Mammary epithelial cell (primary cell): ENCODE results near the gene PLA2G2D.

Source experiments
- EZH2 ChIP-seq: IDR thresholded peaks from 2 replicates; pipeline ENCODE4 v1.6.1; 2012; ENCODE audit warnings: low read length, inconsistent platforms, borderline replicate concordance
- TF ChIP-seq, protein P1 (sequence below), 2 donors: IDR thresholded peaks in 1 of 2; conservative IDR thresholded peaks in 1 of 2; 2 replicates each; pipeline ENCODE4 v1.5.1; 2011 to 2012; ENCODE audit warnings: inconsistent platforms in 2 of 2, low read length in 2 of 2, mild to moderate bottlenecking in 2 of 2, control low read depth in 1 of 2, low read depth in 1 of 2; ENCODE audit not compliant: insufficient read depth in 1 of 2; ENCODE audit errors: extremely low read depth in 1 of 2

DNA sequence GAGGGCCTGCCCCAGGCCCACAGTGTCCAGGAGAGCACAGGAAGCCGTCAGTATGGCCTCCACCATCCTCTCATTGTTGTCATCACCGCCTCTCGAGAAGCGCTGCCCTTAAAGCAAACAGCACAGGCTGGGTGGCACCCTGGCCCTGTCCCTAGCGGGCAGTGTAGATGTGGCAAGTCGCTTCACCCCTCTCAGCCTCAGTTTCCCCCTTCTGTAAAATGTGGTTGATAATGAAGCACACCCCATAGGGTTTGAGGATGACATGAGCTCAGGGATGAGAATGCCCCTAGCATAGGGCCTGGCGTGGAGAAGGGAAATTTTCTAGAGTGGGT is 33.2 kb upstream of the PLA2G2D start:
- TF ChIP-seq, protein P1, sequence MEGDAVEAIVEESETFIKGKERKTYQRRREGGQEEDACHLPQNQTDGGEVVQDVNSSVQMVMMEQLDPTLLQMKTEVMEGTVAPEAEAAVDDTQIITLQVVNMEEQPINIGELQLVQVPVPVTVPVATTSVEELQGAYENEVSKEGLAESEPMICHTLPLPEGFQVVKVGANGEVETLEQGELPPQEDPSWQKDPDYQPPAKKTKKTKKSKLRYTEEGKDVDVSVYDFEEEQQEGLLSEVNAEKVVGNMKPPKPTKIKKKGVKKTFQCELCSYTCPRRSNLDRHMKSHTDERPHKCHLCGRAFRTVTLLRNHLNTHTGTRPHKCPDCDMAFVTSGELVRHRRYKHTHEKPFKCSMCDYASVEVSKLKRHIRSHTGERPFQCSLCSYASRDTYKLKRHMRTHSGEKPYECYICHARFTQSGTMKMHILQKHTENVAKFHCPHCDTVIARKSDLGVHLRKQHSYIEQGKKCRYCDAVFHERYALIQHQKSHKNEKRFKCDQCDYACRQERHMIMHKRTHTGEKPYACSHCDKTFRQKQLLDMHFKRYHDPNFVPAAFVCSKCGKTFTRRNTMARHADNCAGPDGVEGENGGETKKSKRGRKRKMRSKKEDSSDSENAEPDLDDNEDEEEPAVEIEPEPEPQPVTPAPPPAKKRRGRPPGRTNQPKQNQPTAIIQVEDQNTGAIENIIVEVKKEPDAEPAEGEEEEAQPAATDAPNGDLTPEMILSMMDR (conservative IDR thresholded peaks at IDR 0.05 in 1 of 2, IDR thresholded peaks at IDR 0.05 in 1 of 2; ENCODE audit: extremely low read depth in 1 of 2, insufficient read depth in 1 of 2, low read depth in 1 of 2, low read length in 2 of 2) = no peak
- TF ChIP-seq EZH2 = no peak
